Type B pancreatic cell (in vitro differentiated cells): ENCODE data around the gene OVOL2. TPM values are rescaled to one million over a fixed set of nuclear protein-coding genes. Genes with fewer than 3 reads are reported as not detected.

Experiments used
- DNase-seq: peaks from one replicate; pipeline ENCODE4 v3.0.0; 2021; ENCODE audit warnings: mixed read lengths; ENCODE audit not compliant: unreplicated experiment; ENCODE audit errors: extremely low spot score
- H3K27ac Mint-ChIP-seq: 2 replicates; pipeline ENCODE4 v1.8.0; 2021; ENCODE audit warnings: mild to moderate bottlenecking, mixed read lengths
- H3K27me3 Mint-ChIP-seq: 2 replicates; pipeline ENCODE4 v1.8.0; 2021; ENCODE audit warnings: mixed read lengths
- H3K36me3 Mint-ChIP-seq: 2 replicates; pipeline ENCODE4 v1.8.0; 2021; ENCODE audit warnings: mixed read lengths
- H3K4me1 Mint-ChIP-seq: one replicate; pipeline ENCODE4 v1.8.0; 2021; ENCODE audit warnings: mixed read lengths; ENCODE audit not compliant: unreplicated experiment
- H3K4me3 Mint-ChIP-seq: 2 replicates; pipeline ENCODE4 v1.8.0; 2021; ENCODE audit warnings: mild to moderate bottlenecking, mixed read lengths
- H3K9me3 Mint-ChIP-seq: 2 replicates; pipeline ENCODE4 v1.8.0; 2021; ENCODE audit warnings: mixed read lengths
- CTCF ChIP-seq: fragments of 200-600 bp; sonication (generic); conservative IDR thresholded peaks from 2 replicates; pipeline ENCODE4 v1.5.0; 2021; ENCODE audit warnings: antibody characterized with exemption, mild to moderate bottlenecking
- total RNA-seq: library from RNA; stranded (reverse); gene quantifications from 2 replicates; pipeline ENCODE4 v1.2.1, GENCODE V29; 2021; ENCODE audit warnings: low replicate concordance

Gene OVOL2
- total RNA-seq, 1 donor from 2014 or later, result 7.3 TPM

GRCh38 chr20:17987988-17988387 is 69.7 kb downstream of the OVOL2 start:
- DNase-seq, result no peak
- Mint-ChIP-seq H3K4me3 (no peak overlapping the region), H3K4me1 (no peaks in the 10 kb centered on the region), H3K36me3 (peaks cover 3% of the 10 kb centered on the region), H3K27ac (no peak overlapping the region), H3K9me3 (no peaks in the 10 kb centered on the region), H3K27me3 (no peaks in the 10 kb centered on the region)
- no peak for TF ChIP-seq CTCF

- Mint-ChIP-seq H3K27me3 (no peaks in the 10 kb centered on the region), H3K9me3 (no peaks in the 10 kb centered on the region), H3K36me3 (peaks cover 3% of the 10 kb centered on the region), H3K27ac (no peak overlapping the region), H3K4me1 (no peaks in the 10 kb centered on the region), H3K4me3 (no peak overlapping the region)
- no peak for DNase-seq
- TF ChIP-seq CTCF, result no peak
Observed at GRCh38 chr20:17985388-17986018, 72.2 kb downstream of the OVOL2 start.

GRCh38 chr20:17976305-17976704 is 81.4 kb downstream of the OVOL2 start:
- H3K27ac Mint-ChIP-seq, result no peak overlapping the region
- peaks cover 31% of the 10 kb centered on the region for H3K36me3 Mint-ChIP-seq
- no peaks in the 10 kb centered on the region for H3K9me3 Mint-ChIP-seq
- H3K27me3 Mint-ChIP-seq, result no peaks in the 10 kb centered on the region
- no peak for TF ChIP-seq CTCF
- peaks cover 26% of the 10 kb centered on the region for H3K4me1 Mint-ChIP-seq
- DNase-seq, result no peak
- H3K4me3 Mint-ChIP-seq, result no peak overlapping the region

Other genes starting within 250 kb of the OVOL2 start
- 87.4 and 115 TPM in 2 replicates for gene SNX5, start 89.1 kb downstream of the OVOL2 start, total RNA-seq
- 31.2 and 32.7 TPM in 2 replicates for gene MGME1, start 88.9 kb downstream of the OVOL2 start, total RNA-seq
- 19.7 and 24.9 TPM in 2 replicates for gene KAT14, start 79.9 kb upstream of the OVOL2 start, total RNA-seq
- gene PET117, start 79.9 kb upstream of the OVOL2 start, total RNA-seq, result 17.8 and 18.7 TPM in 2 replicates
- 14.1 and 19.8 TPM in 2 replicates for gene ZNF133, start 230.6 kb upstream of the OVOL2 start, total RNA-seq